ENCODE data around the gene PPP2R5A.

- TF ChIP-seq CTCF (IDR thresholded peaks at IDR 0.05) (no peak), POLR2A (IDR thresholded peaks at IDR 0.05) (no peak)
These were observed 25.3 kb upstream of the PPP2R5A start for GRCh38 chr1:212259693-212260480.
